Measurements from ENCODE around the gene TAS2R38.
"Not testable (repeated sequence)": the region's sequence is repeated elsewhere in the genome, so short reads cannot be mapped to it uniquely, and the experiment has no call there.

Gene TAS2R38

DNA sequence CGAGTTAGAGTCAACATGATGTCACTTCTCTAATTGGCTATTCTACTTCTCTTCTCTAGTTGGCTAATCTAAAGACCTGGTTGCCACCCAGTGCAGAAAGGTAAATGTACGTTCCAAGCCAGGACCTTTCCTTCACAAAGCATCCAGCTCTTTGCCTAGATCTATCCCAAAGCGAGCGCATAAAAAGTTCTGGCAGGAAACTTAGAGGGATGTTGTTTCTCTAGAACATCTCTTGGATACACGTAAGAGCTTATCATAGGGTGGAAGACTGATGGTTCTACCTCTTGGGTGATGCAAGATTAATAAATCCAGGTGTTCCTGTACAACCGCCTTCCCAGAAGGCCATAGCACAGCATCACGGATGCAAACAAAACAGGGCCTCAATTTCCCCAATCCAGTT, at the start of gene TAS2R38:
TSS of gene TAS2R38 (minus strand) at position 101 of the 400 bp plus-strand sequence. CDS start at position 17, 84 bp downstream.
- no peak for DNase-seq (ENCODE audit: low read depth in 3 of 3, low spot score in 1 of 3)

DNA sequence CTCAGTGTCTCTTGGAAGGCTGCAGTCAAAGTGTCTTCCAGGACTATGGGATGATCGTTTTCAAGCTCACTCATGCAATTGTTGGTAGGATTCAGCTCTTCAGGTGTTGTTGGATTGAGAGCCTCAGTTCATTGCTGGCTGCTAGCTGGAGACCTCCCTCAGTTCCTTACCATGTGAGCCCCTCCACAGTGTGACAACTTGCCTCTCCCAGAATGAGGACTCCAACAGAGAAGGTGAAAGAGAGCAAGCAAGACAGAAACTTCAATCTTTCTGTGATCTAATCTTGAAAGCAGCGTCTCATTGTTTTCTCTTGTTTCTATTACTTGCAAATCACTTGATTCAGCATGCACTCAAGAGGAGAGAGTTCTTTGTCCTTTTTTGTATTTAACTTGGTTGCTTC, 44.6 kb upstream of the TAS2R38 start:
- DNase-seq (ENCODE audit: low read depth in 3 of 3, low spot score in 1 of 3): no peak

DNA sequence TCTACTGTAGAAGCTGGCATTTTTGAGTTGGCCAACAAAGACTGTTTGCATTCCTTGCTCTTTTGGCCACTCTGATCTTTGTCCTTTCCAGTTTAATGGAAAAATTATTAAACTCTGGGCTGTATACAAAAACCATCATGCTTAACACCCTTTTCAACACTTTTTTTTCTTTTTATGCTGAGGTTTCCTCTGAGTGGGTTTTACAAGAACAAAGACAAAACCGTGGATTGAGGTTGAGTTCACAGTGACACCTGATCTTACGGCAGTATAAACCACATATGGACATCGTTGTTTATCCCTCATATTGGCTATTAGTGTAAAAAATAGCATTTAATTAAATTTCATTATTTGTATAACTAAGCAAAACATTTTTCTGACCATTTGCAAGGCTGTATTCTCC, 43.9 kb upstream of the TAS2R38 start:
- no peak for DNase-seq (ENCODE audit: low read depth in 3 of 3, low spot score in 1 of 3)

DNA sequence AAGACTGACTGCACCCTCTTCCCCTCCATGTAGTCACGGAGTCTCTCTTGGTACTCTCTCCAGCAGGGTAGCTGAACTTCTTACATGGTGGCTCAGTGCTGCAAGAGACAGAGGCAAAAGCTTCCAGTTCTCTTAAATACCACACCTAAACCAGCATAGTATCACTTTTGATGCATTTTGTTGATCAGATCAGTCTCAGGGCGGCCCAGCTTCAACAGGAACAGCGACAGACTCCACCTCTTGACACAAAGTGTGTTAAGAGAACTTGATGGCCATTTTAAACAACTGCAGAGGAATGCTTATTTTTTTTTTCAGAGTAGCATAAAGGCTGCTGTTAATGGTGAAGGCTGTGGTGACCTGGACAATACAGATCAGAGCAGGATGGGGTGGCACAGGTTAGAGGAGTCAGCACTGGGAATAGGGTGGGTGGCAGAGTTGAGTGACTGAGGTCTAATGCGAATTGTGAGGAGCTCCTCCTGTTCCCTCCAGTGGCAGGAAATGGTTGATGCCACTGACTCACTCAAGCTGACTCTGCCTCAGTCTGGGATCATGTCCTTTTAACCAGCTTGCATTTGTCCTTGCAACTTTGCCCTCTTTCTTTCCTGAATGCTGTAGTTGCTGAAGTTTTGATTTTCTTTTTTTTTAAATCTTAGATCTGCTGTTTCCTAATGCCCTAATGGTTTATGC, 39.4 kb upstream of the TAS2R38 start:
- no peak for DNase-seq (ENCODE audit: low read depth in 3 of 3, low spot score in 1 of 3)

DNA sequence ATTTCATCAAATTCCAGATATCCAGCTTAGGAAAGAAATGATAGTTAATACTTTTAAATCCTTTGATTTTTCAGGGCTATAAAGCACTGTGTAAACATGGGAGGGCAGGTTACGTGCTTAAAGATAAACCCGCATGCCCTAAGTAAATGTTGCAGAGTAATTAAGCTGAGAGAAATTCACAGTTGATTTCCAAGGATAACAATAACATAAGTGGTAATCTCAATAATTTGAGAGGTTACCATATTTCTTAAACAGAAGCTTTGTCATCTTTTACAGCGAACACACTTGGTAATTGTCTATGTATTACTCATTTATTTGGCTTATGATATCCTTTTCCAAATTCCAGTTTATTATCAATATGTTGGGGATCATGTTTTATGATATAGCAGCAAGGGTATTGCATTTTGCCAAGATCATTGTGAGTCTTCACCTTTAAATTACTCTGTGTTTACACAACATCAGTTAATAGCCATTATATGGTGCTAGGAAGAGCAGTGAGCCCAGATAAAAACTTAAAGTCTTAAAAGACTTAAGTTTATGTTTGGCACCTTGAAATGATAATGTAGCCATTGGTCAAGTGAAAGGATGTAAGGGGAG, 37.5 kb upstream of the TAS2R38 start:
- DNase-seq (ENCODE audit: low read depth in 3 of 3, low spot score in 1 of 3): no peak

DNA sequence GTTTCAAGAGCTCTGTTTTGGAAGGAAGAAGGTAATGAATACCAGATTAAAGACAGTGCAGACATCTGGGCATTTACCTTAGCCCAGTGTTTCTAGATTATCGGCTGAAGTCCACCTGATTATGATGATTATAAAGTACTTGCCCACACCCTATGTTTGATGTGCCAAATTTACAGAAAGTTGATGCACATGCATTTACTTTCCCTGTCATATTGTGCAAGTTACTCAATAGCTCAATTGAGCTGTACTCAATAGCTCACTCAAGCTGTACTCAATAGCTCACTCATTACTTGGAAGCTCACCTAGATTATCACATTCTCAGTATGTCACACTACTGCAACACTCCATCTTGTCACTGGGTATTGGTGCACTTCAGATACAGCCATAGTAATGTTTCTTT, 35.6 kb upstream of the TAS2R38 start:
- no peak for DNase-seq (ENCODE audit: low read depth in 3 of 3, low spot score in 1 of 3)

DNA sequence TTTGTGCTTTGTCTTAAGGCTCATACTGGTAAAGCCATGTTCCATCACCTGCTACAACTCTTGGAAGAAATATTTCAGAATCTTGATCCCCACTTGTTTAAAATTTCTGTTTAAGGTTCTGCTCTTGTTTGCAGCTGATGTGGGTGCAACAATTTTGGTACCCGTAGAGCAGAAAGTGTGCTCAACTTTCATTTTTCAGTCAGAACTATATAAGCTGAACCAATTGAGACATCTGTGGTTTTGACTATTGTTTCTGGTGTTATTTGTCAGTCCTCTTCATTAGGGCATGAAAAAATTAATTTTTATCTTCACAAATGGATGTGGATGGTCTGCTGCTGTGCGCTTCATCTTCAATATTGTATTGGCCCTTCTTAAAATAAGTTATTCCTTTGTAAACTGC, 33.0 kb upstream of the TAS2R38 start:
- no peak for DNase-seq (ENCODE audit: low read depth in 3 of 3, low spot score in 1 of 3)

DNA sequence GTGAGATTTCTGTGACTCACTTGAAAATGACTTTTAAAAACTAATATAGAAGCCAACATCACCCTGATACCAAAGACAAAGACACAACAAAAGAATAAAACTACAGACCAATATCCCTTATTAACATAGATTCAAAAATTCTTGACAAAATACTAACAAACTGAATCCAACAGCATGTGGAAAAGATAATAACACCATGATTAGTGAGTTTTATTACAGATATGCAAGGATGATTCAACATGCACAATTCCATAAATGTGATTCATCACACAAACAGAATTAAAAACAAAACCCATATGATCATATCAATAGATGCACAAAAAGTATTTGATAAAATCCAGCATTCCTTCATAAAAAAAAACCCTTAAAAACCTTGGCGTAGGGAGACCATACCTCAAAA, 28.6 kb upstream of the TAS2R38 start:
- DNase-seq (ENCODE audit: low read depth in 3 of 3, low spot score in 1 of 3): no peak

DNA sequence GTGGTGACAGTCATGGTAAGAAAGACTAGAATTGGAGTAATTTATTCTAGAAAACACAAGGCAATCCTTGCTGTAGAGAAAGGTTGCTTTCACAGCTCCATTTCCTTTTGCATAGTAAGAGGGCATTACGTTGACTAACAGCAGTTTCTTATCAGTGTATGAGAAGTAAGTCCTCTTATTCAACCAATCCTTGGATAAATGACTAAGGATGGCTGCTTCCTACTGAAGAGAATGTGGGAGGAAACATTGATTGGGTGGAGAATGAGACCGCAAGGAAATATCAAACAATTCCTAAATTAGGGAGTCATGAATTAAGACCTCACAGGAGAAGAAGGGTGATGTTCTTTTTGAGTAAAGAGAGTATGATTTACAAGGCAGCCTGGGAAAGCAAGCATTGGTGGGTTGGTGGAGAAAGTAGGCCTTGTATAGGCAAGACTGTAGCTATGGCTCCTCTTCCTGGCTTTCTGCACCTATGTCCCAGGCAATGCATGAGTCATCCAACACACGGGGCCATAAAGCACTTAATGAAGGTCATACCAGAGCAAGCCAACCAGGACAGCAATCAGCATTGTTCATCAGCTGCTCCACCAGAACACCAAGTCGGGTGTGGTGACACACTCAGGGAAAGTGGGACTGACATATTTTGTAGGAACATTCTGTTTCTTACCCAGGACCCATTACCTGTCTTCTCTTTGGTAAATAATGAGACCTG, 27.7 kb upstream of the TAS2R38 start:
- no peak for DNase-seq (ENCODE audit: low read depth in 3 of 3, low spot score in 1 of 3)

DNA sequence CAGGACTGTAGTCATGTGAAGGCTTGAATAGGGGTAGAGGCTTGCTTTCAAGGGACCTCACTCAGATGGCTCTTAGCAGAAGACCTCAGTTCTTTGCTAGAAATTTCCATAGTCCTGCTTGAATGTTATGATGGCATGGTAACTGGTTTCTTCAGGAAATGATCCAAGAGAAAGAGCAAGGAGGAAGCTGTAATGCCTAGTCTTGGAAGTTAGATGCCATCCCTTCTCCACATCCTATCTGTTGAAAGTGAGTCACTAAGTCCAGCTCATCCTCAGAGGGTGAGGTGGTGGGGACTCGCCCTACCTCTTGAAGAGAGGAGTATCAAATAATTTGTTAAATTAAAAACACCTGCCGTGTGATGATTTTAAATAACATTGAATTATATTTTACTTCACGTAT, 26.7 kb upstream of the TAS2R38 start:
- no peak for DNase-seq (ENCODE audit: low read depth in 3 of 3, low spot score in 1 of 3)

DNA sequence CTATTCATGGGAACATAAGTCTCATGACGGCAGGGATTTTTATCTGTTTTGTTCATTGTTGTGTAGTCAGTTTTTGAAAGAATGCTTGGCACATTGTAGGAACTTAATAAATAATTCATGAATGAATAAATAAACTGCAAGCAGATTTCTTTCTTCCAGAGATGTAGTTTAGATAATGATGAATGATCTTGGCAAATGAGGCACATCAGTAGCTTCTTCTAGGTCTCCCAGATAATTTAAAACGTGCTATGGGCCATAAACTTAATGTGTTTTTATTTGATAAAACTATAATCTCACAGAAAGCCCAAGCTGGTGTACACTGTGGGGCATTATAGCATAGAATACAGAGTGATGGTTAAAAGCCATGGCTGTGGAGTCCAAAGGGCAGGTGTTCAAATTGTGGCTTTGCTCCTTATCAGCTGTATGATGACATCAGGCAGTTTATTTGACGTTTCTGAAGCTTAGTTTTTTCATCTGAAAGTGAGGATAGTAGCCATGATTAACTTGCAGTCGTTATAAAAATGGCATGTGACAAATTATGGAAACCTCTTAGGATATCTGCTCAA, 25.6 kb upstream of the TAS2R38 start:
- DNase-seq (ENCODE audit: low read depth in 3 of 3, low spot score in 1 of 3): no peak

DNA sequence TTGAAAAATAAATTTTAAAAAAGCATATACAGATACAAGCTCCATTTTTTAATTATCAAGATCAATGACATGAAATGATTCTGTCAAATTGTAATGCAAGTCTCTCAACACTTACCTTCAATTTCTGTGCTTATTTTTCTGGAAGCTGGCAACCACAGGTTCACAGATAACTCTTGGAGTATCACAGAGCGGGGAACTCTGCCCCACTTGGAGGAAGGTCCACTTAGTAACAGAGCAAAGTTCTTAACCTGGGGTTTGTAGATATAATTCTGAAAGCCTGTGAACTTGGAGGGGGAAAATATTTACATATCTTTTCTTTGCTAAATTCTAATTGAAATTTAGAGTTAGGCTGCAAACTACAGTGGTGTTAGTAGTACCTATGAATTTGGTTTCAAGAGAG, 19.8 kb upstream of the TAS2R38 start:
- no peak for DNase-seq (ENCODE audit: low read depth in 3 of 3, low spot score in 1 of 3)

DNA sequence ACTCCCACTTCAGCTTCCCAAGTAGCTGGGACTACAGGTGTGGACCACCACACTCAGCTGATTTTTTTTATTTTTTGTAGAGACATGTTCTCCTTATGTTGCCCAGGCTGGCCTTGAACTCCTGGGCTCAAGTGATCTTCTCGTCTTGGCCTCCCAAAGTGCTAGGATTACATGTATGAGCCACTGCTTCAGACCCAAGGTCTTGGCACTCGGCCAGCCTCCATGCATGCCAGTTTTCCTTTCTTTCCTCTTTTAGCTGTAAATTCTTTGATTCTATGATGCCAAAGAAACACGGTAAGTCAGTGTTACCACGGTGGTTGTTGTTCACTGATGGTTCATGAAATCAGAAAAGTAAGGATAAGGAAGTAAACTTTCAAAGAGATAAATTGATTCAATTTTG, 19.1 kb upstream of the TAS2R38 start:
- DNase-seq (ENCODE audit: low read depth in 3 of 3, low spot score in 1 of 3): no peak

DNA sequence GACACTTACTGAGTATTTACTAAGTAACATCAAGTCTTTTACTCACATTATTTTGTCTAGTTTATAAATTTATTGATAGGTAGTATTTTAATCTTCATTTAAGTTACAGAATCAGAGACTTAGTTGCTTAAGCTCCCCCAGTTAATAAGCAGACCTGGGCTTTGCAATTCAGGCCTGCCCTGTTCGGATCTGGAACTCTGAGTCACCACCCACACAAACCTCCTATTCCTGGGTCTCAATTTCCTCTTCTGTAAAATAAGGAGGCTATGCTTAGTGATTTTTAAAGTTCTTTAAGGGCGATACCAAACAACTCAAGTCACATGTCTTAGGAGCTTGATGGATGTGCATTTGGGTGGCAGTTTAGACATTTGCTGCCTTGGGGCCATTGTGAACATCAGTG, 18.6 kb upstream of the TAS2R38 start:
- DNase-seq (ENCODE audit: low read depth in 3 of 3, low spot score in 1 of 3): no peak

DNA sequence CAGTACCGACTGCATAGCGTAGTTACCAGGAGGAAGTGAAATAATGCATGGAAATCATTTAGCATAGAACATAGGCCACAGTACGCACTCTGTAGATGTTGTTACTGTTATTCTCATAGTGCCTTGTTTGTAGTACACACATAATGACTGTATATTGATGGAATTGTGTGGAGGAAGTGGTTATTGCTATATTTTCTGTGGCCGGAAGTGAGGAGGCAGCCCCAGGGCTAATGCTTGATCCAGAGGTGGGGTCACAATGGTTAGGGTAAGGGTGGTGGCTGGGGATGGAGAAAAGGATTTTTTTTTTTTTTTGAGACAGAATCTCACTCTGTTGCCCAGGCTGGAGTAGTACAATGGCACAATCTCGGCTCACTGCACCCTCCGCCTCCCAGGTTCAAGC, 17.6 kb upstream of the TAS2R38 start:
- no peak for DNase-seq (ENCODE audit: low read depth in 3 of 3, low spot score in 1 of 3)

DNA sequence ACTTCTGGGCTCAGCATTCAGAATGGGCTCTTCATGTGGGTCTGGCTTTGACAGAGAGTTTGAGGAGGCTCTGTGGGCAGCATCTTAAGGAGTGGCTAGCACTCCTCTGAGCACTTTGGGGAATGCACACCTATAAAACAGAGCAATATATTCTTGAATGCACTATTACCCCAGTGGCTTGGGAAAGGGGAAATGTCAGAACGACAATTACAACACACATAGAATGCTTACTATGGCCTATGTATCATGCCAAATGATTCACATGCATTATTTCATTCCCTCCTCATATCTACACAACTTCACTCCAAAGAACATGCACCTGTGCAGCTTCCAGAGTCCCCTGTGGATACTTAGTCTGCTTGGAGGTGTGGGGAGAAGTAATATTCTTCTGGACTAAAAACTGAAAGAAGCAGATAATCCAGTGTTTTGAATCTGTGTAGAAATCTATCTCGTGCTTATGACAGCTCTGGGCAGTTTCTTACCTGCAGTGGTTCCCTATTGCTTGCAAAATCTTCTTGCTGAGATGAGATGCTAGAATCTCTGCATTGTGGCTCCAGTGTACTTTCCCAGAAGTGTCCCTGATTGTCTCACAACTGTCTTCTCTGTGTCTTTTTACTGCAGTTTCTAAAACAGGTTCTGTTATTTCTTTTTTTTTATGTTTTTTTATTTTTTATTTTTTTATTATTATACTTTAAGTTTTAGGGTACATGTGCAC, 16.6 kb upstream of the TAS2R38 start:
- DNase-seq (ENCODE audit: low read depth in 3 of 3, low spot score in 1 of 3): no peak

DNA sequence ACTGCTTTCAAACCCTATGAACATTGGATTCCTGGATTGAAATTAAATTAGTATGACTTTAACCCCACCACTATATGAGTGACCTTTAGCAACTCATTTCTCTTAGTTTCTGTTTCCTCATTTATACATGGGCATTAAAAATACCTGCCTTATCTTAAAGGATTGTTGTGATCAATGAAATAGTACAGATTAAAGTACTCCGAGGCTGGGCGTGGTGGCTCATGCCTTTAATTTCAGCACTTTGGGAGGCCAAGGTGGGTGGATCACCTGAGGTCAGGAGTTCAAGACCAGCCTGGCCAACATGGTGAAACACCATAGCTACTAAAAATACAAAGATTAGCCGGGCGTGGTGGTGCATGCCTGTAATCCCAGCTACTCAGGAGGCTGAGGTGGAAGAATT, 14.2 kb upstream of the TAS2R38 start:
- not testable (repeated sequence) for DNase-seq (ENCODE audit: low read depth in 3 of 3, low spot score in 1 of 3)

DNA sequence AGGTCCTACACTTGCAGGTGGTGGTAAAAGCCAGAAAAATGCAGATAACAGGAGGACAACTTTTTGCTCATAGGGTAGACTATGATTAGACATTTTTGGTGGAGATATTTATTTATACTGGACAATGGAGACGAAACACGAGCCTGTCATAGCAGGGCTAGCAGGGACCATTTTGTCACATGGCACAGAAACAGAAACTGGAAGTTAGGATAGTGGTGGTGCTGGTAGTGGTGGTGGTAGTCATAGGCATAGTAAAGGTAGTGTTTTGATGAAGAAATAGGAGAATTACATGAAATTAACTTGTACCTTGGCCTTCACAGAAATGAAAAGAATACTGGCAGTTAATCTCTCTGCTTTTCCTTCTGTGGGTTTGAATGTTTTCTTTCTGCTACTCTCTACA, 13.3 kb upstream of the TAS2R38 start:
- no peak for DNase-seq (ENCODE audit: low read depth in 3 of 3, low spot score in 1 of 3)

DNA sequence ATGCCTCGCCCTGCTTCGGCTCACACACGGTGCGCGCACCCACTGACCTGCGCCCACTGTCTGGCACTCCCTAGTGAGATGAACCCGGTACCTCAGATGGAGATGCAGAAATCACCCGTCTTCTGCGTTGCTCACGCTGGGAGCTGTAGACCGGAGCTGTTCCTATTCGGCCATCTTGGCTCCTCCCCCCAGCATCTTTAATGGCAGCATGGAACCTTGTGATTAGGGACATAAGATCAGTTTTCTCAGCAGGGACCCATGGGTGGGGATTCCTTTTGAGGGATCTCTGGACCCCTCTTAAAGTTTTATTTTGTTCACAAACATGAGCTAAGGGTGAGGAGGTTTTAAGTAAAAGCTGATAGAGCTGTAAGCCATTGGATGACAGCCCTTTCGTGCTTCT, 12.4 kb upstream of the TAS2R38 start:
- DNase-seq (ENCODE audit: low read depth in 3 of 3, low spot score in 1 of 3): not testable (repeated sequence)

DNA sequence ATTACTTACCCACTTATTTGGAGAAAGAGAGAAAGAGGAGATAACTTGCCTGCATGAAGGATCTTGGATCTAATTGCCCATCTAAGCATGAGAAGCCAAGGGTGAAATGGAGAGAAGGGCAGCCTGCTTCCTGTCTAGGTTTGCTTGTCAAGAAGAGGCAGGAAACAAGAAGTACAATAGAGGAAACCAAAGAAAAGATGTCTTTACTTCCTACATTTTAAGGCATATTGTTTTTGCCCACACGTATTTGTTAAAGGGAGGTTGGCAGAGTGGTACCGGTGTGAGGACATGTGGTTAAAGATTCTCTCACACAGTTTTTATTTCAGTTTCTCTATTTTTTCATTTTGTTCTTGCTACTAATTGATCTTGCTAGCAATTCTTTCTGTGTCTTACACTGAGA, 6.0 kb upstream of the TAS2R38 start:
- DNase-seq (ENCODE audit: low read depth in 3 of 3, low spot score in 1 of 3): no peak

DNA sequence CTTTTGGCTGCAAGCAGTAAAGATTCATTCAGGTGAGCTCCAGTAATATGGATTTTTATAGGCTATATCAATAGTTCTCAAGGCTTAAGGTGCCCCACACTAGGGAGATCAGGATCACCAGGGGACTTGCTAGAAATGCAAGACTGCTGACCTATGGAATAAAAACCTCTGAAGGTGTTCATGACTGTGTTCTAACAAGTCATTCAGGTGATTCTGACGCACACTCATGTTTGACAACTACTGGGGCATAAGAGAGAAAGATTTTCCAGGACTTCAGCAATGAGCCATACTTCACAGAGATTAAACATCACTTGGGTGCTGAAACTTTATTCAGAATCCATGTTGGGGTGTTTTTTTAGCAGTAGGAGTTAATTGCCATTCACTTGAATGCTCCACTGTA, 4.8 kb upstream of the TAS2R38 start:
- no peak for DNase-seq (ENCODE audit: low read depth in 3 of 3, low spot score in 1 of 3)
